Embryonic facial prominence (tissue), 1 donor: Measurements from ENCODE around the gene CD177.
"Not testable (repeated sequence)": the region's sequence is repeated elsewhere in the genome, so short reads cannot be mapped to it uniquely, and the experiment has no call there.

Experiments used
- DNase-seq: peaks from one replicate; pipeline ENCODE4 v3.0.0-alpha.2; 2016; ENCODE audit errors: extremely low spot score

Gene CD177, protein sequence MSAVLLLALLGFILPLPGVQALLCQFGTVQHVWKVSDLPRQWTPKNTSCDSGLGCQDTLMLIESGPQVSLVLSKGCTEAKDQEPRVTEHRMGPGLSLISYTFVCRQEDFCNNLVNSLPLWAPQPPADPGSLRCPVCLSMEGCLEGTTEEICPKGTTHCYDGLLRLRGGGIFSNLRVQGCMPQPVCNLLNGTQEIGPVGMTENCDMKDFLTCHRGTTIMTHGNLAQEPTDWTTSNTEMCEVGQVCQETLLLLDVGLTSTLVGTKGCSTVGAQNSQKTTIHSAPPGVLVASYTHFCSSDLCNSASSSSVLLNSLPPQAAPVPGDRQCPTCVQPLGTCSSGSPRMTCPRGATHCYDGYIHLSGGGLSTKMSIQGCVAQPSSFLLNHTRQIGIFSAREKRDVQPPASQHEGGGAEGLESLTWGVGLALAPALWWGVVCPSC

DNA sequence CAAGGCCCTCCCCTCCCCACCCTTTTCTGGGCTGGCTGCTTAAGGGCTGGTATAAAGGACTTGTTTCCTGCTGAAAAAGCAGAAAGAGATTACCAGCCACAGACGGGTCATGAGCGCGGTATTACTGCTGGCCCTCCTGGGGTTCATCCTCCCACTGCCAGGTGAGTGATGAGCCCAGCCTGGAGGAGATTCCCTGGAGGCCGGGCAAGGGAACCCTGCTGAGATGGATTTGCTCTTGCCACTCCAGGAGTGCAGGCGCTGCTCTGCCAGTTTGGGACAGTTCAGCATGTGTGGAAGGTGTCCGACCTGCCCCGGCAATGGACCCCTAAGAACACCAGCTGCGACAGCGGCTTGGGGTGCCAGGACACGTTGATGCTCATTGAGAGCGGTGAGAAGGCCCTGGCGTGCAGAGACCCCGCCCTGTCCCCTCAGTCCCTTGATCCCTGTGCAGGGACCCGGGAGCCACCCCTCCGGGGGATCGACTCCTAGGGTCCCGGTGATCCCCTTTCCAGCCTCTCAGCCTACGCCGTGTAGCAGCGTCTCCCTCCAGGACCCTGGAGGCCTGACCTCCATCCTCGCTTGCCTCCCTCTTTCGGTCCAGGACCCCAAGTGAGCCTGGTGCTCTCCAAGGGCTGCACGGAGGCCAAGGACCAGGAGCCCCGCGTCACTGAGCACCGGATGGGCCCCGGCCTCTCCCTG lies at the start of gene CD177:
Gene CD177 (plus strand): TSS at position 81 of the 699 bp plus-strand sequence. CDS start 29 bp downstream, at position 110.
- DNase-seq = no peak

DNA sequence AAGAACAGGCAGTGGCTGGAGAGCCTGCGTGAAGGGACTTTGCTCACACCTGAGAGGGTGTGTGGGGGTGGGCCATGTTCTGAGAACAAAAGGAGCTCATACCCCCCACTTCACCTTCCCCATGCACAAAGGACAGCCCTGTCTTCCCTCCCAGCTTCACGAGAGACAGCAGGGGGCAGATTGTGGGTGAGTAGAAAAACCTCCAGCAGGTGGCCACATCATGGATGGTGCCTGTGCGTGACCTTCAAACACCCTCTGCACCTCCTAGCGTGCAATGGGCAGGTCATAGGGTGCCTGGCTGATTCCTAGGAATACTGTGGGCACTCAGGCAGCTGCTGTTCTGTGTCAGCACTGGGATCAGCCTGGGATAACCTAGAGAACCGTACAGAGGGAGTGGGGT lies 47.8 kb upstream of the CD177 start:
- DNase-seq = no peak

DNA sequence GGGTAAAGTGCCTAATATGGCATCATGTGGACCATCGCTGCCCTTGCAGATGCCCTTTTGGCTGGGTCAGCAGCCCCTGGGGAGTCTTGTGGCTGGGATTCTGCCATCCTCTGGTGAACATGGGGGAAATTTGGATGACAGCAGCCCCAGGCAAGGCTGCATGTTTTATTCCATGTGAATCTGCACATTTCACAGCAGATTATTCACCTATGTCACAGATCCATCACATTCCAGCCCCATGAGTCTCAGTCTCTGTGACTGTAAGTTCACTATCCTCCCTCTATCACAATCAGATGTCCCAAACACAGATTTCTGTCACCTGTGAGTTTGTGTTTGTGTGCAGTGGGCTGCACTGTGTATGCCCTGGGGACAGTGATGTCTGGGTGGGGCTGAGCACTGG lies 47.4 kb upstream of the CD177 start:
- DNase-seq = no peak

DNA sequence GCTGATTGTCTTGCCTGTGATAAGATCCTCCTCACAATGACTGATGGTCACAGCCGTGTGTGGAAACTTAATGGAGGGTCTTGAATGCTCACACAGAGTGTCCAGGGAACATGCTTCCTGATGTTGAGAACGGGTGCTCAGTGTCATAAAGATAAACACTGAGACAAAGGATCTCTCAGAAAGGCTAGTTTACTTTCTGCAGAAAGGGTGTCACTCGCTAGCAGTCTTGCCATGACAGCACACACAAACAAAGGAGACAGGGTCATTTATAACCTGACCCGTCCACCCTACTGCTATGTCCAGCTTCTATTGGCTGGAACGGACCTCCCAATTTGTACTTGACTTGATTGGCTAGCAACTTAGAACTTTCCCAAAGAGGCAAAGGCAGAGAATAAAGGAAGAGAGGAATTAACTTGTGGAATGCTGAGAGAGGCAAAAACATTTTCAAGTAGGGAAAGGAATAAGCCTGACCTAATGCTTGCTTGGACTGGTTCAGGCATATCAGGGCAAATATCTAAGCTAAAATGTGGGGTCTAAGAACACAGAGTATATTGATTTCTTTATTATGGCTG lies 45.2 kb upstream of the CD177 start:
- no peak for DNase-seq

DNA sequence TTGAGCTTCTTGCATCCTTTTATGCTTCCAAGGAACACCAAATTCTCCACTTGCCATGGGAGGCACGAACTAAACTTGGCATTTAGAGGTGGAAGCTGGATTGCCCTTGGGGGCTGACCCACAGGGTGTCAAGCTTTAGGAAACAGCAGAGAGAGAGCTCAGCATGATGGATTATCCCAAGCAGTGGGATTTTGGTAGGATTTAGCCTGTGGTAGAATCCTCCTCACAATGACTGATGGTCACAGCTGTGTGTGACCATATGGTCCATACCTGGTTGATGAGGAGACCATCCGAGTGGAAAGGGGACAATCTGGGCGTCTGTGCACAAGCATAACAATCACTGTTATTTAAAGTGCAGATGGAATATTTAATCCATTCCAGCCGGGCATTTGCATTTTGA lies 44.0 kb upstream of the CD177 start:
- no peak for DNase-seq

DNA sequence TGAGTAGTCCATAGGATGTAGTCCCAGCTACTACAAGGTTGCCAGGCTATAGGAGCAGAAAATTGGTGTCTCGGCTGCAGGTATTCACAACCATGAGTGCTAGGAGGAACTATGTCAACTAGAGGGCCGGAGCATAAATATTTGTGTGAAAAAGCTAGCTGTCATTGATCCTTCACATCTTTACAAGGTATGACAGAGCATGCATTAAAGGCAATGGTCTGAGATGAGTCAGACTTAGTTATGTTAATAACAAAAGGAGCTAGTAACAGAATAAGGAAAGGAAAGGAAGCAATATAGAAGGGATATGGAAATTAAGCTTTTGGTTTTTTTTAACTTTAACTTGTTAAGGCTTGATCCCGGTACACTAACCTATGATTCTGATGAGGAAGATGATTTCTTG lies 43.3 kb upstream of the CD177 start:
- no peak for DNase-seq

DNA sequence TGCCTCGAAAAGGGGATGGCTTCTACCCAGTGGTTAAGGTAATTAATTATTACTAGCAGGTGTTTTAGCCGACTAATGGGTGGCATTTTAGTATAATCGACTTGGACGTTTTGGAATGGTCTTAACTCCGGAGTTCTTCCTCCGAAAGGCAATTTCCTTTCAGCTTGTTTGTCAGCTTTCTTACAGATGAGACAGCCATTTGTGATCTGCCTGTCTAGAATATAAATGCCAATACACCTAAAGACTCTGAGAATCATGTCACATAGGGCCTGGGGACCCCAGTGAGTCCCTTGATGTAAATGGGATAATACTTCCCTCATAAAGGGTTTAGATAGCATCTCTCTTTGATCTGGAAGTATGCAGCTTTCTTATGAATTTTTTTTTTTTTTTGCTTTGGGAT lies 42.2 kb upstream of the CD177 start:
- no peak for DNase-seq

DNA sequence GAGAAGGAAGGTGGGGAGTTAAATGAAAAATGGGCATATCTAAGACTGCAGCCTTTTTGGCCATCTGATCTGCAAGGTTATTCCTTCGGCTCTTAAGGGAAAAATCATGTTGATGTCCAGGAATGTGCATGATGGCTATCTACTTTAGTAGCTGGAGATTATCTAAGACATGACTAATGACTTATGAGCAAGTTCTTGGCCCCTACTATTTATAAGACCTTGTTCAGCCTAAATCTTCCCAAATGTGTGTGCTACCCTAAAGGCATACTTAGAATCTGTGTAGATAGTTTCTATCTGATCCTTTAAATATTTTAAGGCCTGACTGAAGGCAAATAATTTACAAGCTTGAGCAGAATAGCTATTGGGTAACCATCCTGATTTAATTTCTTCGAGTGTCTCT lies 41.8 kb upstream of the CD177 start:
- no peak for DNase-seq

DNA sequence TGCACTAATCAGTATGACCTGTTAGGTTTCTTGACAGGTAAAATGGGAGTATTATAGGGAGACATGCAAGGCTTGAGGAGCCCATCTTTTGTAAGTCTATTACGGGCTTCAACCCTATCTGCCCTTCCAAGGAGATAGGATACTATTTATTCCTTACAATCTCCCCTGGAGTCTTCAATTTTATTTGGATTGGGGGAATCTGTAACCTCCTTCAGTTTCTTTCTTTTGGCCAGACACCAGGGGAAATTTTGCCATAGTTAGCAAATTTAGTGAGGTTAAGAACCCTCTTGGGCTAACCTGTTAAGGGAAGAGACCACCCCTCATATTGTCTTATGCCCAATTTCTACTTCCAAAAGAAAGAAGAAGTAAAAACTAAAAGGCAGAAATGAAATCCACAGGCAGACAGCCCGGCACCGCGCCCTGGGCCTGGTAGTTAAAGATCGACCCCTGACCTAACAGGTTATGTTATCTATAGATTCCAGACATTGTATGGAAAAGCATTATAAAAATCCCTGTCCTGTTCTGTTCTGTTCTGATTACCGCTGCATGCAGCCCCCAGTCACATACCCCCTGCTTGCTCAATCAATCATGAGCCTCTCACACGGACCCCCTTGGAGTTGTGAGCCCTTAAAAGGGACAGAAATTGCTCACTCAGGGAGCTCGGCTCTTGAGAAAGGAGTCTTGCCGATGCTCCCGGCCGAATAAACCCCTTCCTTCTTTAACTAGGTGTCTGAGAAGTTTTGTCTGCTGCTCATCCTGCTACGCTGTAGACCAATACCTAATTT lies 39.6 kb upstream of the CD177 start:
- no peak for DNase-seq

DNA sequence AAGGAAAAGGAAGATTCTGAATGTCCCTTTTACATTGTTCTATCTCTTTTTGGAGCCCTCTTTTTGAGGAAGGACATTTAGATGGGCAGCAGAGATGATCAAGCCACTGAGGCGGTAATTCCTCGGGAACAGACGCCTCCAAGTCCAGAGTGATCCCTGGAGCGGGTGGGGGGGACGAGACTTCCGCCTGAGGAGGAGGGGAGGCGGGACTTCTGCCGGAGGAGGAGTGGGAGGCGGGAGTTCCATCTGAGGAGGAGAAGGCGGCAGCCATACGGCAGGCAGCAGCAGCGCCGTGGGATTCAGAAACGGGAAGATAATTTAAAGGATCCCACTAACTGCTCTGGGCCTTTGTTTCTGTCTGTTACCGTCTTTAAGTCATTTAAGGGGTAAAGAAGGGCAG lies 37.6 kb upstream of the CD177 start:
- DNase-seq = no peak

DNA sequence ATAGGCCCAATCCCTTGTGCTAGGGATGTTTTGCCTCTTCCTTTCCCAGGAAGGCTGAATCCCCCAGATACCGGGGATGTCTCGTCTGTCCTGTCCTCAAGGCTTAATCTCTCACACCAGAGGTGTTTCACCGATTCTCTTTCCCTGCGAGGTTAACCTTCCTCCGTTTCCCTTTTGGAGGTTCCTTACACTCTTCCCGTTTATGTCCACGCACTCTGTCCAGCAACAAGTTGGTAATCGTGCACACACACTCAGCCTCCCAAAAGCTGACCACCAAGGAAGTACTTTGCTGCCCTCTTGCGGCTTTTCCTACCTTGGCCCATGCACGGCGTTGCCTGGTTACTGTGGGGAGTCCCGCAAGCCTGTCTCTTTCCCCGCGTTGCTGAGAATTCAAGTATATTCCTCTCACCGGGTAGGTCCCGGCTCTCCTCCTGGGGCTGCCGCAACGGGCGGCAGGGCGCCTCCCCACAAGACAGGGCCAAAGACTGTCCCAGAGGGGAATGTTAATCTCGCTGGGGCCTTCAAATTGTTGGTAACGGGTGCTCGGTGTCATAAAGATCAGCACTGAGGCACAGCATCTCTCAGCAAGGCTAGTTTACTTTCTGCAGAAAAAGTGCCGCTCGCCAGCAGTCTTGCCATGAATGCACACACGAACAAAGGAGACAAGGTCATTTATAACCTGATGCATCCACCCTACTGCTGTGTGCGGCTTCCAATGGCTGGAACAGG lies 36.7 kb upstream of the CD177 start:
- no peak for DNase-seq

DNA sequence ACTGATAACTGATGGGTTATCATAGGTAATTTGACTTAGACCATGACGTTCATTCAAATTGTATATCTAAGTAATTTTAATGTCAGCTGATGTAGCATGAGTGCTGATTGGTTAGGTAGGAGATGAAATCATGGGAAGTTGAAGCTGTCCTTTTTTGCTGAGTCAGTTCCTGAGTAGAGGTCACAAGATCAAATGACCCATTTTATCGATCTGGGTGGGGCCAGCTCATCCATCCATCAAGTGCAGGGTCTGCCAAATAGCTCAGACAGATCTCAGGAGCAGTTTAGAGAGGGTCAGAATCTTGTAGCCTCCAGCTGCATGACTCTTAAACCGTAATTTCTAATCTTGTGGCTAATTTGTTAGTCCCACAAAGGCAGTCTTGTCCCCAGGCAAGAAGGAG lies 35.3 kb upstream of the CD177 start:
- no peak for DNase-seq

DNA sequence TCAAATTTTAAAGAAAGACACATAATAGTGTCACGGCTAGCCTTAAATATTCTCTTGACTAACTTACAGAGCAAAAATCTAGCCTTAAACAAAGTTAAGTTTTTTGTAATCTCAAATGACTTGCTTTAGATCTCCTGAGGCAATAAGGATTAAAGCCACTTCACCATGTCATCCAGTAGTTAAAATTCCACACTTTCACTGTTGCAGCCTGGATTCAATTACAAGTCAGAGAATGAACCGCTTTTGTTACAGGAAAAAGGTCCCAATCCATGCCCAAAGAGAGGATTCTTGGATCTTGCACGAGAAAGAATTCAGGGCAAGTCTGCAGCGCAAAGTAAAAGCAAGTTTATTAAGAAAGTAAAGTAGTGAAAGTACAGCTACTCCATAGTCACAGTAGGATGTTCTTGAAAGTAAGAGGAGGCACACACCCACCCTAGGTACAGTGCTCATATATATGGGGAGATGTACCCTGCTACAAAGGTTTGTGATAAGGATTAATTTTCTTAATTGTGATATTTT lies 34.6 kb upstream of the CD177 start:
- DNase-seq = no peak

DNA sequence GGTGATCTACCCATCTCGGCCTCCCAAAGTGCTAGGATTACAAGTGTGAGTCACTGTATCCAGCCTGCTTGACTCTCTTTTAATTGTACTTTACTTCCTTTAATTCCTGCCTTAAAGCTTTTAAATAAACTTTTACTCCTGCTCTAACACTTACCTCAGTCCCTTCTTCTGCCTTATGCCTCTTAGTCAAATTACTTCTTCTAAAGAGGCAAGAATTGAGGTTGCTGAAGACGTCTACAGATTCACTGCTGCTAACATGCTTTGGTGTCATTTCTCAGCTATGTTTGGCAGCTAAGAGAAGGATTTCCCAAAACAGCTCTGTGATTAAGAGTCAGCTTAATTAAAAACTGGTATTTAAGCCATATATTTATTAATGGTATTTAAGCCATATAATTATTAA lies 32.9 kb upstream of the CD177 start:
- DNase-seq = no peak

DNA sequence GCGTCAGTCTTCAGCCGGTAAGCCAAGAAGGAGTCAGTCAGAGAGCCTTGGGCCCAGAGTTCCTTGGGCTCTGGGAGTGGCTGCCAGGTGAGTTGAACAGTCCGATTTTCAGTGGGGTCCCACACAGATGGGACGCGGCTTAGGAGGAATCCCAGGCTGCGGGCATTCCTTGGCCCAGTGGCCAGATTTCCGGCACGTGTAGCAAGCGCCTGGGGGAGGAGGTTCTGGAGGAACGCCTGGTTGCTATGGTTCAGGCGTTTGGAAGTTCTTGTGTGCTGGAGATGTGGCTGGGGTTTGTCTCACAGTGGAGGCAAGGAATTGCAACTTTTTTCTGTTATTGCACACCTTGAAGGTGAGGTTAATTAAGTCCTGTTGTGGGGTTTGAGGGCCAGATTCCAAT lies 26.7 kb upstream of the CD177 start:
- not testable (repeated sequence) for DNase-seq

DNA sequence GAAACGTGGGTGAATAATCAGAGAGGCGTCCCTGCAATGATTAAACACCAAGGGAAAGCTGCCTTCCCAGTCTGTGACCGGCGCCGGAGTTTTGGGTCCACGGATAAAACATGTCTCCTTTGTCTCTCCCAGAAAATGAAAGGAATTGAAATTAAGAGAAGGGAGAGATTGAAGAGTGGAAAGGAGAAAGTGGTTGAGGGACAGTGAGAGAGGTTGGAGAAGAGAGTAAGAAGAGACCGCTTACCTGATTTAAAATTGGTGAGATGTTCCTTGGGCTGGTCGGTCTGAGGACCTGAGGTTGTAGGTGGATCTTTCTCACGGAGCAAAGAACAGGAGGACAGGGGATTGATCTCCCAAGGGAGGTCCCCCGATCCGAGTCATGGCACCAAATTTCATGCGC lies 24.9 kb upstream of the CD177 start:
- DNase-seq = not testable (repeated sequence)

DNA sequence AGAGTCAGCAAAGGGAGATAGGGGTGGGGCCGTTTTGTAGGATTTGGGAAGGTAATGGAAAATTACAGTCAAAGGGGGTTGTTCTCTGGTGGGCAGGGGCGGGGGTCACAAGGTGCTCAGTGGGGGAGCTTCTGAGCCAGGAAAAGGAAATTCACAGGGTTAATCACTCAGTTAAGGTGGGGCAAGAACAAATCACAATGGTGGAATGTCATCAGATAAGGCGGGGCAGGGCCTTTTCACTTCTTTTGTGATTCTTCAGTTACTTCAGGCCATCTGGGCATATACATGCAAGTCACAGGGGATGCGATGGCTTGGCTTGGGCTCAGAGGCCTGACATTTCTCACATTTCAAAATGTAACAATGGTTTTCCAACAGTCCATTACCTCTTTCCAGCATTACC lies 24.4 kb upstream of the CD177 start:
- not testable (repeated sequence) for DNase-seq

DNA sequence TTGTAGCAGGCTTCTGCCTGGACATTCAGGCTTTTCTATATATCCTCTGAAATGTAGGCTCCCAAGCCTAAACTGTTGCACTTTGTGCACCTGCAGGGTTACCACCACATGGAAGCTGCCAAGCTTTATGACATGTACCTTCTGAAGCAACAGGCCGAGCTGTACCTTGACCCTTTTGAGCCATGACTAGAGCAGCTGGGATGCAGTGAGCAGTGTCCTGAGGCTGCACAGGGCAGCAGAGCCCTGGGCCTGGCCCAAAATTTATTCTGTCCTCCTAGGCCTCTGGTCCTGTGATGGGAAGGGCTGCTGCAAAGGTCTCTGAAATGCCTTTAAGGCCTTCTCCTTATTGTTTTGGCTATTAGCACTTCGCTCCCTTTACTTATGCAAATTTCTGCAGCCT lies 23.5 kb upstream of the CD177 start:
- DNase-seq = no peak

DNA sequence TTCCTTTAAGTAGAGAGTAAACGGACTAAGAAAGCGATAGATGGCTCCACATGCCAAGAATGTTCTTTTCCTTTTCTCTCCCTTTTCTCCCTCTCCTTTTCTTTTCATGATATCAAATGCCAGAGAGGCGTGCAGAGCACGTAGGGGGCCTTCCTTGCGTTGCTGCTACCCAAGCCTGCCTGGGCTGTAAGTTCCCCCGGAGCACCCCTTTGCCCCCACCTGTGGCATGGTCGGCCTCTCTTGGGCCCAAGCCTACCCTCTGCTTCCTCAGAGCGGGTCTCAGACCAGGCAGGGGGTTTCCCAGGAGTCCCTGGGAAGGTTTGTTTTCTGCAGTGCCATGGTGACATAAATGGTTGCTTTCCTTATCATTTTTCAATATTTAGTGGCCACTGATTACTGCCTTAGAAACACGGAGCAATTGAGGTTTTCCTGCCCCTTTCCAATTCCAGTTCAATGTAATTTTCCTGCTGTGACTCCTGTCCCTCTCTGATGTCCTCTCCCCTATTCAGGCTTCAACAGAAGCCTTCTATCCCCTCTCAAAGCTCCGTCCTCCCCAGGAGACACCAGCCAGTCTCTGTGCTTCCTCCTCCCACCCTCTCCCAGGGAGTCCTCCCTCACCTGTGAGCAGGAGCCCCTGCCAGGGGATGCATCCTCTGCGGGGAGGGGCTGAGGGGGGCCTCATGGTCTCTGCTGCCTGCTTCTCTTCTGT lies 22.6 kb upstream of the CD177 start:
- DNase-seq = no peak

DNA sequence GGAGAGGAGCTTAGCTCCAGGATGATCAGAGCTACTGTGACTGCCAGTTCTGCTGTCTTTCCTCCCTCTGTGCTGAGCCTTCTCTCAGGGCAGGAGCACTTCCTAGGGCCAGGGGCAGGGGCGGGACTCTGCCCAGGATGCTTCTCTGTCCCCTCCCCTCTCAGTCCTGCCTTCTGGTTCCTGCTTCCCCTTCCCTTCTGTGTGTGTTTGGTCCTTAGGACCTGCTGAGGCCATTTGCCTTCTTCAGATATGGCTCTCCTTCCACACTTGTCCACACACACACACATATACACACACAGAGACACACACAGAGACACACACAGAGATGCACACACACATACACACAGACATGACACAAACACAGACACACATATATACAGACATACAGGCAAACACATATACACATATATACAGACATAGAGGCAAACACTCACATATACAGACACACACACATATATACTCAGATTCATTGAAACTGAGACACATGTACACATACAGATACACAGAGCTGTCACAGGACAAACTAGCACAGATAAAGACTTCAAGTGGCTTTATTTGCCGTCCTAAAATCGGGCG lies 22.0 kb upstream of the CD177 start:
- no peak for DNase-seq
